ENCODE measurements around the gene CD36.

CD36 gene

GRCh38 chr7:80637911-80638765 lies at the start of gene CD36:
Gene CD36 (plus strand): TSS chr7:80638642. CDS start chr7:80646741, 8,099 bp downstream.
- no peak for DNase-seq (ENCODE audit: low read depth in 2 of 2)

GRCh38 chr7:80589631-80590030 lies 48.8 kb upstream of the CD36 start:
- no peak for DNase-seq (ENCODE audit: low read depth in 2 of 2)

GRCh38 chr7:80591654-80592053 lies 46.8 kb upstream of the CD36 start:
- DNase-seq (ENCODE audit: low read depth in 2 of 2), result no peak

- DNase-seq (ENCODE audit: low read depth in 2 of 2), result no peak
Observed at GRCh38 chr7:80593869-80594586, 44.4 kb upstream of the CD36 start.

GRCh38 chr7:80596933-80597517 lies 41.4 kb upstream of the CD36 start:
- no peak for DNase-seq (ENCODE audit: low read depth in 2 of 2)

GRCh38 chr7:80597875-80598274 lies 40.6 kb upstream of the CD36 start:
- DNase-seq (ENCODE audit: low read depth in 2 of 2), result no peak

- DNase-seq (ENCODE audit: low read depth in 2 of 2), result no peak
Observed at GRCh38 chr7:80600046-80600445, 38.4 kb upstream of the CD36 start.

- no peak for DNase-seq (ENCODE audit: low read depth in 2 of 2)
Observed at GRCh38 chr7:80601999-80602398, 36.4 kb upstream of the CD36 start.

GRCh38 chr7:80603940-80604339 lies 34.5 kb upstream of the CD36 start:
- DNase-seq (ENCODE audit: low read depth in 2 of 2), result no peak

GRCh38 chr7:80604436-80604835 lies 34.0 kb upstream of the CD36 start:
- DNase-seq (ENCODE audit: low read depth in 2 of 2), result no peak

- DNase-seq (ENCODE audit: low read depth in 2 of 2), result no peak
Observed at GRCh38 chr7:80607136-80607535, 31.3 kb upstream of the CD36 start.

GRCh38 chr7:80608336-80608735 lies 30.1 kb upstream of the CD36 start:
- DNase-seq (ENCODE audit: low read depth in 2 of 2), result no peak

- DNase-seq (ENCODE audit: low read depth in 2 of 2), result no peak
Observed at GRCh38 chr7:80609751-80610150, 28.7 kb upstream of the CD36 start.

GRCh38 chr7:80611353-80611752 lies 27.1 kb upstream of the CD36 start:
- no peak for DNase-seq (ENCODE audit: low read depth in 2 of 2)

- DNase-seq (ENCODE audit: low read depth in 2 of 2), result no peak
Observed at GRCh38 chr7:80611779-80612178, 26.7 kb upstream of the CD36 start.

- DNase-seq (ENCODE audit: low read depth in 2 of 2), result no peak
Observed at GRCh38 chr7:80612880-80613279, 25.6 kb upstream of the CD36 start.

- no peak for DNase-seq (ENCODE audit: low read depth in 2 of 2)
Observed at GRCh38 chr7:80613519-80613918, 24.9 kb upstream of the CD36 start.

GRCh38 chr7:80614851-80615271 lies 23.6 kb upstream of the CD36 start:
- no peak for DNase-seq (ENCODE audit: low read depth in 2 of 2)

- DNase-seq (ENCODE audit: low read depth in 2 of 2), result no peak
Observed at GRCh38 chr7:80618096-80618495, 20.3 kb upstream of the CD36 start.

GRCh38 chr7:80619741-80620140 lies 18.7 kb upstream of the CD36 start:
- DNase-seq (ENCODE audit: low read depth in 2 of 2), result no peak

GRCh38 chr7:80622541-80622940 lies 15.9 kb upstream of the CD36 start:
- DNase-seq (ENCODE audit: low read depth in 2 of 2), result no peak

GRCh38 chr7:80623503-80624252 lies 14.8 kb upstream of the CD36 start:
- no peak for DNase-seq (ENCODE audit: low read depth in 2 of 2)

All from stimulated activated CD8-positive, alpha-beta memory T cell treated with anti-CD3 and anti-CD28 coated beads, Interleukin-7, amount 100 ng/mL, for 4 hours (primary cell).